Neuronal stem cell (in vitro differentiated cells): ENCODE data around the gene PPP1CA.
A peak's percentile ranks its signal among the peaks of the same experiment; 100 is the strongest.

Source experiments
- DNase-seq: peaks from one replicate; pipeline ENCODE4 v3.0.0-alpha.2; 2013; ENCODE audit warnings: low spot score
- H2AFZ ChIP-seq: one replicate; pipeline ENCODE4 v1.6.1; 2013; ENCODE audit warnings: mild to moderate bottlenecking, low read length, inconsistent platforms
- H2AK5ac ChIP-seq: 2 replicates; pipeline ENCODE4 v1.6.1; 2013; ENCODE audit warnings: low read depth, mild to moderate bottlenecking, inconsistent platforms, low read length, moderate library complexity, mixed read lengths
- H2BK120ac ChIP-seq: 2 replicates; pipeline ENCODE4 v1.6.1; 2013; ENCODE audit warnings: low read depth, mild to moderate bottlenecking, inconsistent platforms, low read length, moderate library complexity, mixed read lengths
- H2BK12ac ChIP-seq: one replicate; pipeline ENCODE4 v1.6.1; 2013; ENCODE audit warnings: low read length, inconsistent platforms
- H2BK15ac ChIP-seq: 2 replicates; pipeline ENCODE4 v1.6.1; 2013; ENCODE audit warnings: mild to moderate bottlenecking, low read length, inconsistent platforms, mixed read lengths
- H2BK5ac ChIP-seq: one replicate; pipeline ENCODE4 v1.6.1; 2013; ENCODE audit warnings: inconsistent platforms, mild to moderate bottlenecking, low read length, moderate library complexity
- H3K14ac ChIP-seq: one replicate; pipeline ENCODE4 v1.6.1; 2013; ENCODE audit warnings: low read length, inconsistent platforms
- H3K18ac ChIP-seq: 2 replicates; pipeline ENCODE4 v1.6.1; 2013; ENCODE audit warnings: low read length, inconsistent platforms
- H3K23ac ChIP-seq: 2 replicates; pipeline ENCODE4 v1.6.1; 2013; ENCODE audit warnings: low read depth, mild to moderate bottlenecking, mixed read lengths, low read length, inconsistent platforms; ENCODE audit not compliant: poor library complexity
- H3K27ac ChIP-seq: replicated peaks from 3 replicates; pipeline ENCODE4 v1.5.1; 2013; ENCODE audit warnings: low read length, inconsistent platforms
- H3K27me3 ChIP-seq, 3 experiments: 2 replicates each; pipeline ENCODE4 v1.6.1; 2013; ENCODE audit warnings: low read length in 3 of 3, mild to moderate bottlenecking in 2 of 3, inconsistent platforms in 1 of 3, low read depth in 1 of 3, mixed read lengths in 1 of 3, moderate library complexity in 1 of 3; ENCODE audit not compliant: control insufficient read depth in 3 of 3, insufficient read depth in 3 of 3
- H3K36me3 ChIP-seq, 2 donors: replicated peaks in 1 of 2; 2 replicates each; pipeline ENCODE4 v1.6.1; 2013; ENCODE audit warnings: low read length in 2 of 2; ENCODE audit not compliant: control insufficient read depth in 2 of 2, insufficient read depth in 2 of 2
- H3K4ac ChIP-seq: 2 replicates; pipeline ENCODE4 v1.6.1; 2013; ENCODE audit warnings: inconsistent platforms, mild to moderate bottlenecking, low read length, moderate library complexity
- H3K4me1 ChIP-seq, 2 donors: 1 replicate in 1 of 2; 2 replicates in 1 of 2; pipeline ENCODE4 v1.6.1; 2013; ENCODE audit warnings: low read length in 2 of 2, low read depth in 1 of 2; ENCODE audit not compliant: control insufficient read depth in 2 of 2, insufficient read depth in 1 of 2
- H3K4me2 ChIP-seq: one replicate; pipeline ENCODE4 v1.6.1; 2013; ENCODE audit warnings: mild to moderate bottlenecking, low read length, inconsistent platforms; ENCODE audit not compliant: insufficient read depth, poor library complexity, severe bottlenecking
- H3K4me3 ChIP-seq, 2 donors: 2 replicates each; pipeline ENCODE4 v1.5.1; 2013; ENCODE audit warnings: low read length in 2 of 2, mild to moderate bottlenecking in 2 of 2, inconsistent platforms in 1 of 2, moderate library complexity in 1 of 2
- H3K79me1 ChIP-seq: one replicate; pipeline ENCODE4 v1.6.1; 2013; ENCODE audit warnings: low read depth, mild to moderate bottlenecking, inconsistent platforms, low read length, moderate library complexity
- H3K9ac ChIP-seq: one replicate; pipeline ENCODE4 v1.6.1; 2013; ENCODE audit warnings: mild to moderate bottlenecking, low read depth, low read length, inconsistent platforms; ENCODE audit not compliant: poor library complexity
- H3K9me3 ChIP-seq, 2 donors: replicated peaks in 1 of 2; 2 replicates each; pipeline versions ENCODE3 to v1.6.1; 2013; ENCODE audit warnings: low read length in 2 of 2, mild to moderate bottlenecking in 2 of 2, inconsistent platforms in 1 of 2, low read depth in 1 of 2, mixed read lengths in 1 of 2, moderate library complexity in 1 of 2; ENCODE audit not compliant: control insufficient read depth in 2 of 2, insufficient read depth in 1 of 2
- H4K8ac ChIP-seq: one replicate; pipeline ENCODE4 v1.6.1; 2013; ENCODE audit warnings: low read depth, mild to moderate bottlenecking, inconsistent platforms, low read length, moderate library complexity
- H4K91ac ChIP-seq: one replicate; pipeline ENCODE4 v1.6.1; 2013; ENCODE audit warnings: low read length, low read depth, mild to moderate bottlenecking, inconsistent platforms; ENCODE audit not compliant: poor library complexity
- WGBS, 2 donors: extraction: QIAGEN DNeasy Blood & Tissue Kit; methylation state at CpG; one replicate each; pipeline ENCODE4 v1.1.7; 2013; ENCODE audit warnings: missing lambda C conversion rate in 2 of 2, mixed read lengths in 1 of 2; ENCODE audit not compliant: insufficient read length in 2 of 2, insufficient replicate concordance in 1 of 2; ENCODE audit errors: extremely low coverage in 2 of 2; 5-methylcytosine and 5-hydroxymethylcytosine counted together

PPP1CA gene

GRCh38 chr11:67410984-67411784 is 9.5 kb upstream of the PPP1CA start:
- Histone ChIP-seq H3K4me3 (no peak overlapping the region), H3K4me1 (peaks cover 3 to 20% of the 10 kb centered on the region in 2 donors), H3K23ac (no peak overlapping the region), H3K27ac (no peak overlapping the region), H3K9me3 (no peaks in the 10 kb centered on the region), H3K9ac (peak overlapping the region; percentile 12), H3K4ac (peak overlapping the region; percentile 30), H3K36me3 (no peaks in the 10 kb centered on the region), H2AFZ (no peak overlapping the region), H3K27me3 (peaks cover 0 to 12% (median 2%) of the 10 kb centered on the region in 3 experiments), H4K91ac (no peak overlapping the region), H3K14ac (no peak overlapping the region), H2BK120ac (peak overlapping the region; percentile 39), H4K8ac (no peak overlapping the region), H2BK5ac (no peak overlapping the region), H3K18ac (peak overlapping the region; percentile 45), H2BK15ac (peak overlapping the region; percentile 60), H3K79me1 (peaks cover 2% of the 10 kb centered on the region), H2BK12ac (no peak overlapping the region), H2AK5ac (peak overlapping the region; percentile 79), H3K4me2 (no peak overlapping the region)
- WGBS, 2 donors: no CpG with 5 or more reads among the region's 17 CpGs
- DNase-seq: no peak

- Histone ChIP-seq H2BK5ac (no peak overlapping the region), H3K9me3 (no peaks in the 10 kb centered on the region), H4K91ac (no peak overlapping the region), H3K4ac (no peak overlapping the region), H3K36me3 (no peaks in the 10 kb centered on the region), H3K23ac (no peak overlapping the region), H3K79me1 (peaks cover 2% of the 10 kb centered on the region), H2BK120ac (no peak overlapping the region), H3K14ac (no peak overlapping the region), H2AFZ (no peak overlapping the region), H3K27ac (no peak overlapping the region), H4K8ac (no peak overlapping the region), H3K4me2 (no peak overlapping the region), H3K27me3 (peaks cover 0 to 9% (median 2%) of the 10 kb centered on the region in 3 experiments), H2AK5ac (peak overlapping the region; percentile 79), H3K9ac (no peak overlapping the region), H3K4me1 (peaks cover 3 to 18% of the 10 kb centered on the region in 2 donors), H3K18ac (peak overlapping the region; percentile 89), H3K4me3 (no peak overlapping the region), H2BK15ac (no peak overlapping the region), H2BK12ac (no peak overlapping the region)
- no peak for DNase-seq
- WGBS, 2 donors: no CpG with 5 or more reads among the region's 15 CpGs
These were observed 8.7 kb upstream of the PPP1CA start for GRCh38 chr11:67410369-67410831.

- Histone ChIP-seq H3K27me3 (peaks cover 0 to 4% (median under 1%) of the 10 kb centered on the region in 3 experiments), H3K79me1 (peaks cover 2% of the 10 kb centered on the region), H3K4me3 (no peak overlapping the region), H3K4me1 (peaks cover 3 to 15% of the 10 kb centered on the region in 2 donors), H3K9ac (peak overlapping the region; percentile 55), H2AK5ac (peak overlapping the region; percentile 79), H3K36me3 (no peaks in the 10 kb centered on the region), H3K18ac (peak overlapping the region; percentile 93), H4K91ac (no peak overlapping the region), H2BK5ac (no peak overlapping the region), H3K23ac (peak overlapping the region; percentile 49), H2BK120ac (peak overlapping the region; percentile 87), H3K9me3 (no peaks in the 10 kb centered on the region), H3K14ac (no peak overlapping the region), H3K27ac (no peak overlapping the region), H2AFZ (no peak overlapping the region), H2BK15ac (peak overlapping the region; percentile 45), H3K4ac (peak overlapping the region; percentile 90), H2BK12ac (peak overlapping the region; percentile 16), H4K8ac (no peak overlapping the region), H3K4me2 (no peak overlapping the region)
- no peak for DNase-seq
- no CpG with 5 or more reads among the region's 13 CpGs for WGBS, 2 donors
These were observed 8.2 kb upstream of the PPP1CA start for GRCh38 chr11:67409781-67410368.

GRCh38 chr11:67409261-67409666 is 7.6 kb upstream of the PPP1CA start:
- no CpG with 5 or more reads among the region's 24 CpGs for WGBS, 2 donors
- H3K4me1 ChIP-seq: peaks cover 8 to 15% of the 10 kb centered on the region in 2 donors
- no peak overlapping the region for H3K4ac ChIP-seq
- no peak for DNase-seq
- H3K4me3 ChIP-seq: no peak overlapping the region
- no peak overlapping the region for H3K23ac ChIP-seq
- no peak overlapping the region for H3K4me2 ChIP-seq
- no peak overlapping the region for H3K27ac ChIP-seq
- peaks cover 2% of the 10 kb centered on the region for H3K79me1 ChIP-seq
- no peaks in the 10 kb centered on the region for H3K36me3 ChIP-seq
- no peaks in the 10 kb centered on the region for H3K27me3 ChIP-seq
- no peak overlapping the region for H3K14ac ChIP-seq
- peak overlapping the region; percentile 49 for H2BK120ac ChIP-seq
- H2BK15ac ChIP-seq: peak overlapping the region; percentile 45
- no peak overlapping the region for H2BK5ac ChIP-seq
- H2AFZ ChIP-seq: no peak overlapping the region
- no peak overlapping the region for H4K8ac ChIP-seq
- H4K91ac ChIP-seq: no peak overlapping the region
- H3K9ac ChIP-seq: no peak overlapping the region
- H2BK12ac ChIP-seq: no peak overlapping the region
- peak overlapping the region; percentile 57 for H2AK5ac ChIP-seq
- no peaks in the 10 kb centered on the region for H3K9me3 ChIP-seq
- H3K18ac ChIP-seq: peak overlapping the region; percentile 50
